GM23338 (cell line): ENCODE data around the gene SERGEF. TPM values are rescaled to one million over a fixed set of nuclear protein-coding genes. Genes with fewer than 3 reads are reported as not detected.

ENCODE experiments used
- ATAC-seq: fragments of 200-7000 bp; cut with Tn5 transposase; 3 replicates; pipeline ENCODE4 v1.9.1; 2020
- DNase-seq: peaks from one replicate; pipeline ENCODE4 v3.0.0-alpha.2; 2015; ENCODE audit warnings: low spot score
- H2AFZ ChIP-seq: fragments of 200-600 bp; sonication (generic); 2 replicates; pipeline ENCODE4 v1.8.0; 2016; ENCODE audit warnings: antibody characterized with exemption, mild to moderate bottlenecking, moderate library complexity
- H3F3A ChIP-seq: fragments of 200-600 bp; sonication (generic); replicated peaks from 2 replicates; pipeline ENCODE4 v1.8.0; 2017; ENCODE audit warnings: antibody characterized with exemption, mixed run types, low read depth
- H3K27ac ChIP-seq: fragments of 200-600 bp; sonication (generic); 2 replicates; pipeline ENCODE4 v1.6.1; 2016; ENCODE audit warnings: low read depth
- H3K27me3 ChIP-seq: fragments of 200-600 bp; sonication (generic); 2 replicates; pipeline ENCODE4 v1.8.0; 2016; ENCODE audit warnings: mild to moderate bottlenecking, mixed run types, moderate library complexity; ENCODE audit not compliant: insufficient read depth
- H3K36me3 ChIP-seq: fragments of 200-600 bp; sonication (generic); 2 replicates; pipeline ENCODE4 v1.8.0; 2016; ENCODE audit warnings: mild to moderate bottlenecking; ENCODE audit not compliant: insufficient read depth
- H3K4me1 ChIP-seq: fragments of 200-600 bp; sonication (generic); 2 replicates; pipeline ENCODE4 v1.8.0; 2016; ENCODE audit warnings: mild to moderate bottlenecking, moderate library complexity; ENCODE audit not compliant: insufficient read depth
- H3K4me2 ChIP-seq: fragments of 200-600 bp; sonication (generic); 2 replicates; pipeline ENCODE4 v1.7.1; 2017; ENCODE audit warnings: mixed run types
- H3K4me3 ChIP-seq: fragments of 200-600 bp; sonication (generic); 2 replicates; pipeline ENCODE4 v1.6.1; 2016; ENCODE audit warnings: mixed run types
- H3K79me2 ChIP-seq: fragments of 200-600 bp; sonication (generic); replicated peaks from 2 replicates; pipeline ENCODE4 v1.8.0; 2017; ENCODE audit warnings: mild to moderate bottlenecking; ENCODE audit not compliant: insufficient read depth
- H3K9me2 ChIP-seq: fragments of 200-600 bp; sonication (generic); 2 replicates; pipeline ENCODE4 v1.8.0; 2017; ENCODE audit not compliant: insufficient read depth
- H4K20me1 ChIP-seq: fragments of 200-600 bp; sonication (generic); replicated peaks from 2 replicates; pipeline ENCODE4 v1.8.0; 2017; ENCODE audit warnings: mild to moderate bottlenecking; ENCODE audit not compliant: insufficient read depth
- H3K27ac Mint-ChIP-seq: 2 replicates; pipeline ENCODE4 v1.8.0; 2020; ENCODE audit warnings: inconsistent platforms, mild to moderate bottlenecking, moderate library complexity, mixed read lengths
- H3K27me3 Mint-ChIP-seq: 3 replicates; pipeline ENCODE4 v1.8.0; 2022; ENCODE audit warnings: low read depth, mild to moderate bottlenecking, moderate library complexity, mixed read lengths, inconsistent platforms; ENCODE audit not compliant: insufficient read depth, poor library complexity
- H3K36me3 Mint-ChIP-seq: 3 replicates; pipeline ENCODE4 v1.8.0; 2021; ENCODE audit warnings: low read depth, mild to moderate bottlenecking, inconsistent platforms, moderate library complexity, mixed read lengths
- H3K4me1 Mint-ChIP-seq: 3 replicates; pipeline ENCODE4 v1.8.0; 2020; ENCODE audit warnings: mild to moderate bottlenecking, inconsistent platforms, mixed read lengths
- H3K4me3 Mint-ChIP-seq: 3 replicates; pipeline ENCODE4 v1.8.0; 2021; ENCODE audit warnings: moderate library complexity, mild to moderate bottlenecking, inconsistent platforms, mixed read lengths
- H3K9me3 Mint-ChIP-seq: 3 replicates; pipeline ENCODE4 v1.8.0; 2020; ENCODE audit warnings: moderate library complexity, mild to moderate bottlenecking, inconsistent platforms, mixed read lengths
- CREB1 ChIP-seq: fragments of 250-450 bp; sonication (Bioruptor Pico); IDR thresholded peaks from 2 replicates; pipeline ENCODE4 v1.5.0; 2020; ENCODE audit warnings: low read depth, mild to moderate bottlenecking, moderate library complexity
- CTCF ChIP-seq, 2 experiments: fragments of 200-600 bp in 1 of 2; sonication (generic) in 1 of 2; conservative IDR thresholded peaks; 2 replicates each; pipeline versions ENCODE4 v1.5.1 to v1.6.1; 2016 to 2017; ENCODE audit warnings: antibody characterized with exemption in 2 of 2, low read depth in 2 of 2, mild to moderate bottlenecking in 2 of 2, moderate library complexity in 1 of 2
- ETS1 ChIP-seq: IDR thresholded peaks from 2 replicates; pipeline ENCODE4 v1.6.1; 2016; ENCODE audit warnings: antibody characterized with exemption
- EZH2 ChIP-seq: fragments of 200-600 bp; sonication (generic); IDR thresholded peaks from one replicate; pipeline ENCODE4 v1.8.0; 2017; ENCODE audit warnings: antibody characterized with exemption, mild to moderate bottlenecking, low read depth; ENCODE audit not compliant: unreplicated experiment
- EZH2phosphoT487 ChIP-seq: fragments of 200-600 bp; sonication (generic); IDR thresholded peaks from one replicate; pipeline ENCODE4 v1.8.1; 2018; ENCODE audit warnings: antibody characterized with exemption; ENCODE audit not compliant: unreplicated experiment
- JUNB ChIP-seq: IDR thresholded peaks from one replicate; pipeline ENCODE4 v1.6.1; 2016; ENCODE audit warnings: antibody characterized with exemption; ENCODE audit not compliant: unreplicated experiment
- NANOG ChIP-seq: IDR thresholded peaks from 2 replicates; pipeline ENCODE4 v1.6.1; 2016; ENCODE audit warnings: antibody characterized with exemption, borderline replicate concordance
- POLR2AphosphoS5 ChIP-seq: IDR thresholded peaks from 2 replicates; pipeline ENCODE4 v1.6.1; 2016; ENCODE audit warnings: antibody characterized with exemption, low read depth
- REST ChIP-seq: IDR thresholded peaks from one replicate; pipeline ENCODE4 v1.6.1; 2018; ENCODE audit warnings: antibody characterized with exemption; ENCODE audit not compliant: unreplicated experiment
- STAT1 ChIP-seq: IDR thresholded peaks from one replicate; pipeline ENCODE4 v1.6.1; 2016; ENCODE audit warnings: antibody characterized with exemption; ENCODE audit not compliant: unreplicated experiment
- ZNF114 ChIP-seq: fragments of 250-450 bp; sonication (Bioruptor Pico); IDR thresholded peaks from 2 replicates; pipeline ENCODE4 v1.5.0; 2020; ENCODE audit warnings: mild to moderate bottlenecking, moderate library complexity
- ZNF331 ChIP-seq: fragments of 250-450 bp; sonication (Bioruptor Pico); IDR thresholded peaks from 2 replicates; pipeline ENCODE4 v1.5.0; 2020; ENCODE audit warnings: low read depth, mild to moderate bottlenecking, moderate library complexity
- ZNF462 ChIP-seq: fragments of 250-450 bp; sonication (Bioruptor Pico); IDR thresholded peaks from 2 replicates; pipeline ENCODE4 v1.5.0; 2020; ENCODE audit warnings: mild to moderate bottlenecking, moderate library complexity
- polyA plus RNA-seq: library from polyadenylated mRNA; unstranded; fragments of >200 nt; fragmentation: Nextera tagmentation; extraction: Ambion mirVana; gene quantifications from 2 replicates; pipeline ENCODE4 v1.2.1, GENCODE V29; 2016
- total RNA-seq: library from RNA; depleted of rRNA; stranded (reverse); fragments of >200 nt; shearing (Covaris generic); gene quantifications from 2 replicates; pipeline ENCODE4 v1.2.3, GENCODE V29; 2014

The SERGEF gene
- total and polyA plus RNA-seq, 2 experiments from 2014 or later: 24.2 to 27.9 TPM

- Mint-ChIP-seq H3K9me3 (no peaks in the 10 kb centered on the region), H3K27me3 (peaks cover 7% of the 10 kb centered on the region), H3K27ac (no peak overlapping the region), H3K36me3 (no peaks in the 10 kb centered on the region), H3K4me1 (peaks cover 2% of the 10 kb centered on the region; the same call in 2 of the 3 replicates), H3K4me3 (no peak overlapping the region)
- H3K79me2 ChIP-seq: no peaks in the 10 kb centered on the region
- no peak overlapping the region for H3K27ac ChIP-seq
- H3K4me3 ChIP-seq: no peak overlapping the region
- DNase-seq (no peak), ATAC-seq (no peak)
- no peak overlapping the region for H3K4me2 ChIP-seq
- no peaks in the 10 kb centered on the region for H3F3A ChIP-seq
- no peaks in the 10 kb centered on the region for H3K9me2 ChIP-seq
- no peaks in the 10 kb centered on the region for H3K4me1 ChIP-seq
- H3K27me3 ChIP-seq: no peaks in the 10 kb centered on the region
- H2AFZ ChIP-seq: no peak overlapping the region
- H3K36me3 ChIP-seq: no peaks in the 10 kb centered on the region
- no peaks in the 10 kb centered on the region for H4K20me1 ChIP-seq
- no peak for TF ChIP-seq CTCF (conservative IDR thresholded peaks at IDR 0.05; ENCODE audit: low read depth in 2 of 2)
- TF ChIP-seq ZNF114 (CRISPR knock-in tag): no peak
- TF ChIP-seq EZH2: no peak
- TF ChIP-seq CREB1 (CRISPR knock-in tag): no peak
- TF ChIP-seq ETS1: no peak
- TF ChIP-seq EZH2phosphoT487: no peak
- TF ChIP-seq ZNF462: no peak
- TF ChIP-seq REST: no peak
- TF ChIP-seq STAT1: no peak
- TF ChIP-seq NANOG: no peak
- TF ChIP-seq ZNF331 (CRISPR knock-in tag): no peak
- no peak for TF ChIP-seq POLR2AphosphoS5
- TF ChIP-seq JUNB: no peak
These were observed 236.5 kb downstream of the SERGEF start for GRCh38 chr11:17776212-17776875.
